GM12878 (cell line): ENCODE results near the gene NCBP2.

ENCODE experiments used
- CTCF ChIP-seq, 3 experiments: IDR thresholded peaks in 2 of 3; conservative IDR thresholded peaks in 1 of 3; 2 replicates each; pipeline ENCODE4 v1.5.1; 2011; ENCODE audit warnings: low read depth in 3 of 3, low read length in 3 of 3, mild to moderate bottlenecking in 3 of 3, control low read depth in 2 of 3, moderate library complexity in 2 of 3, inconsistent platforms in 1 of 3, mixed read lengths in 1 of 3; ENCODE audit not compliant: control insufficient read depth in 2 of 3, insufficient read depth in 1 of 3; ENCODE audit errors: extremely low read depth in 1 of 3
- FOXM1 ChIP-seq: IDR thresholded peaks from 2 replicates; pipeline ENCODE4 v1.6.1; 2012; ENCODE audit warnings: low read depth, mild to moderate bottlenecking, inconsistent platforms, low read length, moderate library complexity
- JUND ChIP-seq: IDR thresholded peaks from 2 replicates; pipeline ENCODE4 v1.6.1; 2012; ENCODE audit warnings: low read depth, mild to moderate bottlenecking, low read length, improper control_type of control experiment, moderate library complexity
- NKRF ChIP-seq: fragments of 450-650 bp; conservative IDR thresholded peaks from 2 replicates; pipeline ENCODE4 v1.6.1; 2017; ENCODE audit warnings: mild to moderate bottlenecking, moderate library complexity
- NRF1 ChIP-seq: conservative IDR thresholded peaks from 2 replicates; pipeline ENCODE4 v1.6.1; 2011; ENCODE audit warnings: mild to moderate bottlenecking, low read depth, low read length, improper control_type of control experiment
- POLR2A ChIP-seq: IDR thresholded peaks from 2 replicates; pipeline ENCODE4 v1.6.1; 2011; ENCODE audit warnings: low read depth, mild to moderate bottlenecking, low read length

GRCh38 chr3:196916995-196917394 lies 25.3 kb downstream of the NCBP2 start:
- no peak for TF ChIP-seq POLR2A
- no peak for TF ChIP-seq JUND
- TF ChIP-seq NRF1, result no peak
- no peak for TF ChIP-seq FOXM1
- no peak for TF ChIP-seq CTCF (IDR thresholded peaks at IDR 0.05 in 2 of 3, conservative IDR thresholded peaks at IDR 0.05 in 1 of 3; ENCODE audit: control insufficient read depth in 2 of 3, extremely low read depth in 1 of 3, insufficient read depth in 1 of 3, low read depth in 3 of 3, low read length in 3 of 3)
- no peak for TF ChIP-seq NKRF
